OCI-LY1 (cell line): ENCODE data around the gene ZNF224.

Source experiments
- H2AFZ ChIP-seq: fragments of 200-600 bp; sonication (generic), shearing (Covaris generic); 2 replicates; pipeline ENCODE4 v1.6.0; 2014; ENCODE audit warnings: antibody characterized with exemption, mild to moderate bottlenecking, low read length
- H3F3A ChIP-seq: fragments of 200-600 bp; sonication (generic), shearing (Covaris generic); 2 replicates; pipeline ENCODE4 v1.6.0; 2014; ENCODE audit warnings: mild to moderate bottlenecking, antibody characterized with exemption, low read length, moderate library complexity; ENCODE audit not compliant: insufficient read depth
- H3K27ac ChIP-seq: fragments of 200-600 bp; sonication (generic); 2 replicates; pipeline ENCODE4 v1.5.1; 2014; ENCODE audit warnings: low read length, mixed run types, mild to moderate bottlenecking, low read depth; ENCODE audit not compliant: poor library complexity, severe bottlenecking
- H3K27me3 ChIP-seq: fragments of 200-600 bp; sonication (generic); 2 replicates; pipeline ENCODE4 v1.6.0; 2014; ENCODE audit warnings: antibody characterized with exemption, mild to moderate bottlenecking, low read length, moderate library complexity; ENCODE audit not compliant: insufficient read depth
- H3K36me3 ChIP-seq: fragments of 200-600 bp; sonication (generic); 2 replicates; pipeline ENCODE4 v1.6.1; 2014; ENCODE audit warnings: mild to moderate bottlenecking, antibody characterized with exemption, low read length, moderate library complexity, mixed read lengths; ENCODE audit not compliant: insufficient read depth
- H3K4me1 ChIP-seq: fragments of 200-600 bp; sonication (generic); 2 replicates; pipeline ENCODE4 v1.5.1; 2014; ENCODE audit warnings: mild to moderate bottlenecking, low read length, moderate library complexity; ENCODE audit not compliant: insufficient read depth, severe bottlenecking
- H3K4me2 ChIP-seq: fragments of 200-600 bp; sonication (generic), shearing (Covaris generic); 2 replicates; pipeline ENCODE4 v1.6.1; 2014; ENCODE audit warnings: low read length
- H3K4me3 ChIP-seq: fragments of 200-600 bp; sonication (generic); 2 replicates; pipeline ENCODE4 v1.5.1; 2014; ENCODE audit warnings: low read length, low read depth, mild to moderate bottlenecking, mixed read lengths; ENCODE audit not compliant: poor library complexity, severe bottlenecking
- H3K79me2 ChIP-seq: fragments of 200-600 bp; shearing (Covaris generic); 2 replicates; pipeline ENCODE4 v1.6.1; 2016; ENCODE audit warnings: mixed run types, low read length, mixed read lengths; ENCODE audit not compliant: insufficient read depth
- H3K9ac ChIP-seq: fragments of 200-600 bp; sonication (generic), shearing (Covaris generic); 2 replicates; pipeline ENCODE4 v1.6.1; 2014; ENCODE audit warnings: mild to moderate bottlenecking, low read length, mixed read lengths
- H3K9me2 ChIP-seq: fragments of 200-600 bp; sonication (generic), shearing (Covaris generic); 2 replicates; pipeline ENCODE4 v1.6.1; 2014; ENCODE audit warnings: low read depth, mild to moderate bottlenecking, low read length, mixed read lengths
- H3K9me3 ChIP-seq: fragments of 200-600 bp; shearing (Covaris generic); 2 replicates; pipeline ENCODE4 v1.6.1; 2014; ENCODE audit warnings: low read length, mixed read lengths
- H4K20me1 ChIP-seq: fragments of 200-600 bp; sonication (generic), shearing (Covaris generic); 2 replicates; pipeline ENCODE4 v1.6.0; 2016; ENCODE audit warnings: mild to moderate bottlenecking, low read length; ENCODE audit not compliant: insufficient read depth
- CTCF ChIP-seq: fragments of 200-600 bp; sonication (generic), shearing (Covaris generic); IDR thresholded peaks from 2 replicates; pipeline ENCODE4 v1.5.1; 2017; ENCODE audit warnings: mild to moderate bottlenecking, antibody characterized with exemption, low read length, moderate library complexity, mixed read lengths
- EZH2 ChIP-seq: fragments of 200-600 bp; sonication (generic), shearing (Covaris generic); IDR thresholded peaks from 2 replicates; pipeline ENCODE4 v1.8.0; 2017; ENCODE audit warnings: borderline replicate concordance, mixed run types, mild to moderate bottlenecking, antibody characterized with exemption, low read length, moderate library complexity, mixed read lengths

ZNF224 gene

GRCh38 chr19:44093931-44094765, at the start of gene ZNF224:
ZNF224 (plus strand) TSS chr19:44094361; CDS start chr19:44097874, 3,513 bp downstream.
- no peaks in the 10 kb centered on the region for H3K9me2 ChIP-seq
- H2AFZ ChIP-seq = peak within 1 kb of the TSS; percentile 99
- no peaks in the 10 kb centered on the region for H4K20me1 ChIP-seq
- H3K9me3 ChIP-seq = 0 out of 2 replicates have a peak, but pooled peaks cover 7% of the 10 kb centered on the region
- no peaks in the 10 kb centered on the region for H3F3A ChIP-seq
- H3K4me2 ChIP-seq = peak within 1 kb of the TSS; percentile 93
- H3K4me3 ChIP-seq = peak within 1 kb of the TSS; percentile 76
- H3K79me2 ChIP-seq = 0 out of 2 replicates have a peak, but pooled peaks cover 5% of the 10 kb centered on the region
- peak within 1 kb of the TSS; percentile 17 for H3K27ac ChIP-seq
- peak within 1 kb of the TSS; percentile 73 for H3K9ac ChIP-seq
- TF ChIP-seq CTCF = no peak
- no peaks in the 10 kb centered on the region for H3K27me3 ChIP-seq
- H3K36me3 ChIP-seq = peaks cover 31% of the 10 kb centered on the region
- H3K4me1 ChIP-seq = peaks cover 13% of the 10 kb centered on the region

- H3K9me3 ChIP-seq = no peaks in the 10 kb centered on the region
- TF ChIP-seq EZH2 (no peak), CTCF (no peak)
- no peak overlapping the region for H3K4me2 ChIP-seq
- no peak overlapping the region for H3K9ac ChIP-seq
- no peaks in the 10 kb centered on the region for H3K9me2 ChIP-seq
- no peak overlapping the region for H2AFZ ChIP-seq
- H4K20me1 ChIP-seq = no peaks in the 10 kb centered on the region
- no peaks in the 10 kb centered on the region for H3F3A ChIP-seq
- peaks cover 7% of the 10 kb centered on the region for H3K27me3 ChIP-seq
- H3K79me2 ChIP-seq = no peaks in the 10 kb centered on the region
- no peaks in the 10 kb centered on the region for H3K36me3 ChIP-seq
- H3K4me3 ChIP-seq = no peak overlapping the region
- H3K4me1 ChIP-seq = no peaks in the 10 kb centered on the region
- H3K27ac ChIP-seq = no peak overlapping the region
Measured at GRCh38 chr19:44050740-44051649, 43.2 kb upstream of the ZNF224 start.

- H3K79me2 ChIP-seq = no peaks in the 10 kb centered on the region
- no peaks in the 10 kb centered on the region for H3K9me2 ChIP-seq
- no peaks in the 10 kb centered on the region for H3K9me3 ChIP-seq
- no peak within 1 kb of the TSS for H3K4me3 ChIP-seq
- H3K36me3 ChIP-seq = no peaks in the 10 kb centered on the region
- H3K27me3 ChIP-seq = peaks cover 7% of the 10 kb centered on the region
- no peaks in the 10 kb centered on the region for H3F3A ChIP-seq
- H3K4me1 ChIP-seq = no peaks in the 10 kb centered on the region
- H4K20me1 ChIP-seq = no peaks in the 10 kb centered on the region
- no peak within 1 kb of the TSS for H3K9ac ChIP-seq
- no peak within 1 kb of the TSS for H2AFZ ChIP-seq
- no peak within 1 kb of the TSS for H3K4me2 ChIP-seq
- no peak within 1 kb of the TSS for H3K27ac ChIP-seq
- TF ChIP-seq EZH2 (no peak), CTCF (no peak)
Measured at GRCh38 chr19:44051650-44052402, 42.3 kb upstream of the ZNF224 start, which contains the start of gene ZNF223. ZNF223 (plus strand) TSS chr19:44052036; CDS start chr19:44055177, 3,141 bp downstream.
